HAP-1 (cell line): ENCODE data around the gene DEK.
"Not testable (repeated sequence)": the region's sequence is repeated elsewhere in the genome, so short reads cannot be mapped to it uniquely, and the experiment has no call there.

ENCODE experiments used
- DNase-seq, 2 experiments: peaks; one replicate each; pipeline ENCODE4 v3.0.0-alpha.2; 2016 to 2020; ENCODE audit warnings: low spot score in 2 of 2
- H3K27me3 ChIP-seq: fragments of 250-450 bp; sonication (Bioruptor Pico); 2 replicates; pipeline ENCODE4 v1.5.1; 2020; ENCODE audit warnings: low read depth, mild to moderate bottlenecking, moderate library complexity
- H3K36me3 ChIP-seq: fragments of 250-450 bp; sonication (Bioruptor Pico); replicated peaks from 2 replicates; pipeline ENCODE4 v1.5.1; 2020; ENCODE audit warnings: mild to moderate bottlenecking
- H3K4me1 ChIP-seq: fragments of 250-450 bp; sonication (Bioruptor Pico); 2 replicates; pipeline ENCODE4 v1.5.1; 2020; ENCODE audit warnings: mild to moderate bottlenecking
- H3K4me3 ChIP-seq: fragments of 250-450 bp; sonication (Bioruptor Pico); 2 replicates; pipeline ENCODE4 v1.5.1; 2020; ENCODE audit warnings: mild to moderate bottlenecking, moderate library complexity
- H3K9me3 ChIP-seq: fragments of 250-450 bp; sonication (Bioruptor Pico); 2 replicates; pipeline ENCODE4 v1.5.1; 2020; ENCODE audit warnings: mild to moderate bottlenecking, moderate library complexity
- in situ Hi-C: fragments of 300-500 bp; cut with MboI; formaldehyde crosslinking; loops from 3 replicates; pipeline ENCODE4 v1.14.3; 2020; ENCODE audit warnings: low sequenced_read_pairs, inconsistent platforms, mixed read lengths

Gene DEK

GRCh38 chr6:18187701-18188100 is 76.6 kb downstream of the DEK start:
- DNase-seq = no peak
- Histone ChIP-seq H3K36me3 (no peaks in the 10 kb centered on the region), H3K4me3 (no peak overlapping the region), H3K4me1 (no peaks in the 10 kb centered on the region), H3K9me3 (no peaks in the 10 kb centered on the region), H3K27me3 (no peaks in the 10 kb centered on the region)
- in situ Hi-C loops = no loop called here

GRCh38 chr6:18186540-18187250 is 77.6 kb downstream of the DEK start:
- Histone ChIP-seq H3K4me3 (no peak overlapping the region), H3K4me1 (no peaks in the 10 kb centered on the region)
- in situ Hi-C loops = no loop called here

GRCh38 chr6:18186033-18186432 is 78.3 kb downstream of the DEK start:
- H3K4me1 ChIP-seq = no peaks in the 10 kb centered on the region
- H3K9me3 ChIP-seq = no peaks in the 10 kb centered on the region
- in situ Hi-C loops = no loop called here
- H3K27me3 ChIP-seq = no peaks in the 10 kb centered on the region
- no peak overlapping the region for H3K4me3 ChIP-seq
- H3K36me3 ChIP-seq = no peaks in the 10 kb centered on the region
- no peak for DNase-seq

More at GRCh38 chr6:18186540-18187250, 77.6 kb downstream of the DEK start:
- Histone ChIP-seq H3K27me3 (no peaks in the 10 kb centered on the region), H3K36me3 (no peaks in the 10 kb centered on the region), H3K9me3 (no peaks in the 10 kb centered on the region)
- no peak for DNase-seq

GRCh38 chr6:18185624-18186023 is 78.7 kb downstream of the DEK start:
- no peaks in the 10 kb centered on the region for H3K4me1 ChIP-seq
- H3K27me3 ChIP-seq = no peaks in the 10 kb centered on the region
- in situ Hi-C loops = no loop called here
- no peak overlapping the region for H3K4me3 ChIP-seq
- no peak for DNase-seq
- no peaks in the 10 kb centered on the region for H3K9me3 ChIP-seq
- H3K36me3 ChIP-seq = no peaks in the 10 kb centered on the region

GRCh38 chr6:18183766-18184165 is 80.6 kb downstream of the DEK start:
- H3K4me3 ChIP-seq = no peak overlapping the region
- H3K4me1 ChIP-seq = no peaks in the 10 kb centered on the region
- no peaks in the 10 kb centered on the region for H3K27me3 ChIP-seq
- no peaks in the 10 kb centered on the region for H3K36me3 ChIP-seq
- DNase-seq = no peak
- in situ Hi-C loops = no loop called here
- no peaks in the 10 kb centered on the region for H3K9me3 ChIP-seq

DNA sequence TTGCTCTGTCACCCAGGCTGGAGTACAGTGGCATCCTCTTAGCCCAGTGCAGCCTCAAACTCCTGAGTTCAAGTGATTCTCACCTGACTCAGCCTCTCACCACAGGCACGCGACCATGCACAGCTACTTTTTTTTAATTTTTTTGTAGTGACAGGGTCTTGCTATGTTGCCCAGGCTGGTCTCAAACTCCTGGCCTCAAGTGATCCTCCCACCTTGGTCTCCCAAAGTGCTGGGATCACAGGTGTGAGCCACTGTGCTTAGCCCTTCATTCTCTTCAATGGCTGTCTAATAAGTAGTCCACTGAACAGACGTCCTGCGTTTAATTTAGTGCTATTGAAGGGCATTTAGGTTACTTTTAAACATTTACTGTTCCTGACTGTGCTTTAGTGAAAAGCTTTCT is 81.8 kb downstream of the DEK start:
- H3K4me1 ChIP-seq = no peaks in the 10 kb centered on the region
- H3K4me3 ChIP-seq = no peak overlapping the region
- H3K27me3 ChIP-seq = no peaks in the 10 kb centered on the region
- no peak for DNase-seq
- no peaks in the 10 kb centered on the region for H3K36me3 ChIP-seq
- H3K9me3 ChIP-seq = no peaks in the 10 kb centered on the region
- in situ Hi-C loops = no loop called here

- Histone ChIP-seq H3K27me3 (no peaks in the 10 kb centered on the region), H3K4me3 (no peak overlapping the region), H3K4me1 (no peaks in the 10 kb centered on the region), H3K9me3 (no peaks in the 10 kb centered on the region), H3K36me3 (no peaks in the 10 kb centered on the region)
- in situ Hi-C loops = no loop called here
- DNase-seq = no peak
These were observed 84.5 kb downstream of the DEK start for GRCh38 chr6:18179770-18180356.

GRCh38 chr6:18178960-18179615 is 85.2 kb downstream of the DEK start:
- no peaks in the 10 kb centered on the region for H3K9me3 ChIP-seq
- H3K27me3 ChIP-seq = no peaks in the 10 kb centered on the region
- in situ Hi-C loops = no loop called here
- DNase-seq = no peak
- H3K36me3 ChIP-seq = no peaks in the 10 kb centered on the region
- H3K4me3 ChIP-seq = no peak overlapping the region
- no peaks in the 10 kb centered on the region for H3K4me1 ChIP-seq

DNA sequence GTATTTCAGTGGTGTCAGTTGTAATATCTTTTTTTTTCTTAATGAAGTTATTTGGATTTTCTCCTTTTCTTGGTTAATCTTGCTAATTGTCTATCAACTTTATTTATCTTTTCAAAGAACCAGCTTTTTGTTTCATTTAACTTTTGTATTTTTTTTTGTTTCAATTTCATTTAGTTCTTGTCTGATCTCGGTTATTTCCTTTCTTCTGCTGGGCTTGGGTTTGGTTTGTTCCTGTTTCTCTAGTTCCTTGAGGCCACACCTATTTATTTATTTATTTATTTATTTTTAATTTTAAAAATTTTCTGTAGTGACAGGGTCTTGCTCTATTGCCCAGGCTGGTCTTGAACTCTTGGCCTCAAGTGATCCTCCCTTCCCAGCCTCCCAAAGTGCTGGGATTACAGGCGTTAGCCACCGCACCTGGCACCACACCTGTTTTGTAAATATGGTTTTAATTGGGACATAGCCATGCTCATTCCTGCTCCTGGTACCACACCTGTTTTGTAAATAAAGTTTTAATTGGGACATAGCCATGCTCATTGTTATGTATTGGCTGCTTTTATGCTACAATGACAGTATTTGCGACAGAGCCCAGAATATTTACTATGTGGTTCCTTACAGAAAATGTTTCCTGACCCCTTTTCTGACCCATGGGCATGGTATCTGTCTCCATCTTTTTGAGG is 86.9 kb downstream of the DEK start:
- no peaks in the 10 kb centered on the region for H3K36me3 ChIP-seq
- DNase-seq = no peak
- in situ Hi-C loops = no loop called here

DNA sequence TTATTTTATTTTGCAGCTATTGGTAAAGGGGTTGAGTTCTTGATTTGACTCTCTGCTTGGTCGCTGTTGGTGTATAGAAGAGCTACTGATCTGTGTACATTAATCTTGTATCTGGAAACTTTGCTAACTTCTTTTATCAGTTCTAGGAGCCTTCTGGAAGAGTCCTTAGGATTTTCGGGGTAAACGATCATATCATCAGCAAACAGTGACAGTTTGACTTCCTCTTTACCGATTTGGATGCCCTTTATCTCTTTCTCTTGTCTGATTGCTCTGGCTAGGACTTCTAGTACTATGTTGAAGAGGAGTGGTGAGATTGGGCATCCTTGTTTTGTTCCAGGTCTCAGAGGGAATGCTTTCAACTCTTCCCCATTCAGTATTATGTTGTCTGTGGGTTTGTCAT is 88.1 kb downstream of the DEK start:
- H3K9me3 ChIP-seq, H3K27me3 ChIP-seq, H3K4me3 ChIP-seq, H3K4me1 ChIP-seq, DNase-seq, in situ Hi-C loops, H3K36me3 ChIP-seq: not testable (repeated sequence)

More for the DNA sequence above, 86.9 kb downstream of the DEK start:
- H3K4me3 ChIP-seq = no peak overlapping the region
- no peaks in the 10 kb centered on the region for H3K4me1 ChIP-seq
- H3K27me3 ChIP-seq = no peaks in the 10 kb centered on the region
- no peaks in the 10 kb centered on the region for H3K9me3 ChIP-seq
